Osteoblast (primary cell): ENCODE data around the gene ARHGDIA. TPM values are rescaled to one million over a fixed set of nuclear protein-coding genes. Genes with fewer than 3 reads are reported as not detected.

Source experiments
- DNase-seq: peaks from one replicate; pipeline ENCODE4 v3.0.0; 2011; ENCODE audit warnings: low spot score, mixed read lengths; ENCODE audit not compliant: insufficient read length; ENCODE audit errors: missing footprints
- H2AFZ ChIP-seq: 2 replicates; pipeline ENCODE4 v1.6.0; 2011; ENCODE audit warnings: mild to moderate bottlenecking, low read length
- H3K27ac ChIP-seq: 2 replicates; pipeline ENCODE4 v1.5.1; 2011; ENCODE audit warnings: mild to moderate bottlenecking, low read depth, low read length, moderate library complexity
- H3K27me3 ChIP-seq: 2 replicates; pipeline ENCODE4 v1.6.0; 2012; ENCODE audit warnings: mild to moderate bottlenecking, control low read depth, inconsistent platforms, low read length, moderate library complexity; ENCODE audit not compliant: insufficient read depth
- H3K36me3 ChIP-seq: 2 replicates; pipeline ENCODE4 v1.5.1; 2011; ENCODE audit warnings: mild to moderate bottlenecking, low read length, control low read depth, moderate library complexity; ENCODE audit not compliant: insufficient read depth
- H3K4me1 ChIP-seq: 2 replicates; pipeline ENCODE4 v1.5.1; 2011; ENCODE audit warnings: mild to moderate bottlenecking, low read length, control low read depth, moderate library complexity; ENCODE audit not compliant: insufficient read depth
- H3K4me2 ChIP-seq: 2 replicates; pipeline ENCODE4 v1.6.0; 2011; ENCODE audit warnings: mild to moderate bottlenecking, low read length; ENCODE audit not compliant: insufficient read depth
- H3K4me3 ChIP-seq: fragments of 200-600 bp; sonication (generic); 3 replicates; pipeline ENCODE4 v1.5.1; 2012; ENCODE audit warnings: mild to moderate bottlenecking, low read length, inconsistent platforms; ENCODE audit not compliant: insufficient read depth
- H3K79me2 ChIP-seq: 2 replicates; pipeline ENCODE4 v1.6.0; 2012; ENCODE audit warnings: mild to moderate bottlenecking, low read length, control low read depth, inconsistent platforms; ENCODE audit not compliant: insufficient read depth
- H3K9me3 ChIP-seq: 2 replicates; pipeline ENCODE4 v1.5.1; 2011; ENCODE audit warnings: low read depth, low read length, control low read depth
- H4K20me1 ChIP-seq: 2 replicates; pipeline ENCODE4 v1.6.0; 2012; ENCODE audit warnings: mild to moderate bottlenecking, low read length, control low read depth; ENCODE audit not compliant: insufficient read depth
- CTCF ChIP-seq: IDR thresholded peaks from 2 replicates; pipeline ENCODE4 v1.5.1; 2011; ENCODE audit warnings: mild to moderate bottlenecking, low read depth, low read length, moderate library complexity; ENCODE audit errors: extremely low read depth
- total RNA-seq: library from RNA; depleted of rRNA; stranded (reverse); fragments of >200 nt; gene quantifications from 2 replicates; pipeline ENCODE4 v1.2.3, GENCODE V29; 2012

ARHGDIA gene
- total RNA-seq, 1 donor: 133 TPM

- Histone ChIP-seq H3K27ac (peak overlapping the region; percentile 75), H3K4me1 (peaks cover 37% of the 10 kb centered on the region), H3K9me3 (no peaks in the 10 kb centered on the region), H4K20me1 (peaks cover 15% of the 10 kb centered on the region), H3K4me3 (no peak overlapping the region), H3K79me2 (peaks cover 76% of the 10 kb centered on the region), H3K4me2 (peak overlapping the region; percentile 89), H2AFZ (no peak overlapping the region), H3K36me3 (peaks cover 40% of the 10 kb centered on the region), H3K27me3 (no peaks in the 10 kb centered on the region)
- no peak for TF ChIP-seq CTCF
- peak; percentile 57 for DNase-seq
These were observed 18.5 kb upstream of the ARHGDIA start for GRCh38 chr17:81889602-81890001.

GRCh38 chr17:81888988-81889595 is 18.0 kb upstream of the ARHGDIA start:
- TF ChIP-seq CTCF: no peak
- Histone ChIP-seq H3K79me2 (peaks cover 72% of the 10 kb centered on the region), H3K27me3 (no peaks in the 10 kb centered on the region), H2AFZ (no peak overlapping the region), H3K36me3 (peaks cover 39% of the 10 kb centered on the region), H3K27ac (peak overlapping the region; percentile 75), H4K20me1 (peaks cover 15% of the 10 kb centered on the region), H3K4me2 (no peak overlapping the region), H3K4me3 (no peak overlapping the region), H3K9me3 (no peaks in the 10 kb centered on the region), H3K4me1 (peaks cover 42% of the 10 kb centered on the region)
- peak; percentile 71 for DNase-seq

- H3K4me2 ChIP-seq: no peak overlapping the region
- no peak for TF ChIP-seq CTCF
- no peaks in the 10 kb centered on the region for H3K27me3 ChIP-seq
- DNase-seq: peak; percentile 78
- H3K27ac ChIP-seq: no peak overlapping the region
- peaks cover 43% of the 10 kb centered on the region for H3K4me1 ChIP-seq
- peaks cover 39% of the 10 kb centered on the region for H3K36me3 ChIP-seq
- H3K4me3 ChIP-seq: no peak overlapping the region
- H2AFZ ChIP-seq: no peak overlapping the region
- peaks cover 67% of the 10 kb centered on the region for H3K79me2 ChIP-seq
- no peaks in the 10 kb centered on the region for H3K9me3 ChIP-seq
- peaks cover 15% of the 10 kb centered on the region for H4K20me1 ChIP-seq
These were observed 17.2 kb upstream of the ARHGDIA start for GRCh38 chr17:81888105-81888987.

GRCh38 chr17:81885869-81886548 is 14.9 kb upstream of the ARHGDIA start:
- Histone ChIP-seq H3K9me3 (no peaks in the 10 kb centered on the region), H3K4me1 (peaks cover 40% of the 10 kb centered on the region), H3K79me2 (peaks cover 56% of the 10 kb centered on the region), H4K20me1 (peaks cover 15% of the 10 kb centered on the region), H2AFZ (no peak overlapping the region), H3K27me3 (no peaks in the 10 kb centered on the region), H3K4me3 (no peak overlapping the region), H3K4me2 (peak overlapping the region; percentile 31), H3K27ac (peak overlapping the region; percentile 39), H3K36me3 (peaks cover 50% of the 10 kb centered on the region)
- peak; percentile 98 for DNase-seq
- no peak for TF ChIP-seq CTCF
